GM12864 (cell line): Measurements from ENCODE around the gene TRAIP.

Experiments
- DNase-seq: peaks from one replicate; pipeline ENCODE4 v3.0.0-alpha.2; 2011; ENCODE audit warnings: low read depth
- H3K4me3 ChIP-seq: 2 replicates; pipeline ENCODE4 v1.5.1; 2011; ENCODE audit warnings: mild to moderate bottlenecking, low read depth, low read length, control low read depth
- CTCF ChIP-seq: IDR thresholded peaks from 2 replicates; pipeline ENCODE4 v1.5.1; 2011; ENCODE audit warnings: low read depth, mild to moderate bottlenecking, moderate library complexity, low read length, control low read depth, inconsistent platforms; ENCODE audit errors: missing control alignments

The TRAIP gene

GRCh38 chr3:49872801-49873281 lies 16.5 kb upstream of the TRAIP start:
- no peak for TF ChIP-seq CTCF
- no peak for DNase-seq
- no peak overlapping the region for H3K4me3 ChIP-seq

- no peak overlapping the region for H3K4me3 ChIP-seq
- TF ChIP-seq CTCF = no peak
- no peak for DNase-seq
Observed at GRCh38 chr3:49871531-49872153, 15.3 kb upstream of the TRAIP start.

GRCh38 chr3:49869525-49870126 lies 13.3 kb upstream of the TRAIP start, which contains the start of gene CAMKV:
Gene CAMKV (minus strand): TSS chr3:49869906. CDS start chr3:49862388, 7,518 bp downstream.
- no peak for DNase-seq
- peak within 1 kb of the TSS; percentile 13 for H3K4me3 ChIP-seq

GRCh38 chr3:49868862-49869466 lies 12.6 kb upstream of the TRAIP start:
- TF ChIP-seq CTCF = no peak
- DNase-seq = no peak
- H3K4me3 ChIP-seq = no peak overlapping the region

More at GRCh38 chr3:49869525-49870126, 13.3 kb upstream of the TRAIP start, which contains the start of gene CAMKV:
- no peak for TF ChIP-seq CTCF

GRCh38 chr3:49867871-49868321 lies 11.5 kb upstream of the TRAIP start:
- no peak for DNase-seq
- no peak overlapping the region for H3K4me3 ChIP-seq

GRCh38 chr3:49867400-49867799 lies 11.0 kb upstream of the TRAIP start:
- H3K4me3 ChIP-seq = no peak overlapping the region
- no peak for TF ChIP-seq CTCF
- no peak for DNase-seq

More at GRCh38 chr3:49867871-49868321, 11.5 kb upstream of the TRAIP start:
- TF ChIP-seq CTCF = no peak
